ENCODE measurements around the gene IL12RB1. TPM values are rescaled to one million over a fixed set of nuclear protein-coding genes. Genes with fewer than 3 reads are reported as not detected.

The IL12RB1 gene
- total RNA-seq, 1 donor, result 0.72 TPM

- peaks cover 9% of the 10 kb centered on the region for H3K4me1 ChIP-seq (ENCODE audit: insufficient read depth, low read length)
- DNase-seq (ENCODE audit: insufficient read length, low spot score, missing footprints), result no peak
- H2AFZ ChIP-seq (ENCODE audit: low read length), result no peak overlapping the region
- no peak for TF ChIP-seq CTCF (IDR thresholded peaks at IDR 0.05; ENCODE audit: extremely low read depth, low read depth, low read length)
- H3K36me3 ChIP-seq (ENCODE audit: insufficient read depth, low read length), result no peaks in the 10 kb centered on the region
- no peak overlapping the region for H3K27ac ChIP-seq (ENCODE audit: low read depth, low read length)
- no peak overlapping the region for H3K4me2 ChIP-seq (ENCODE audit: insufficient read depth, low read length)
- H3K4me3 ChIP-seq (ENCODE audit: insufficient read depth, low read length), result no peak overlapping the region
- H3K79me2 ChIP-seq (ENCODE audit: insufficient read depth, low read length), result no peaks in the 10 kb centered on the region
- no peaks in the 10 kb centered on the region for H3K9me3 ChIP-seq (ENCODE audit: low read depth, low read length)
- no peaks in the 10 kb centered on the region for H4K20me1 ChIP-seq (ENCODE audit: insufficient read depth, low read length)
- H3K27me3 ChIP-seq (ENCODE audit: insufficient read depth, low read length), result peaks cover 20% of the 10 kb centered on the region
These were observed 9.5 kb upstream of the IL12RB1 start for GRCh38 chr19:18096258-18096657.

- DNase-seq (ENCODE audit: insufficient read length, low spot score, missing footprints), result peak; percentile 92
- Histone ChIP-seq H2AFZ (ENCODE audit: low read length) (no peak overlapping the region), H3K4me2 (ENCODE audit: insufficient read depth, low read length) (no peak overlapping the region), H3K4me1 (ENCODE audit: insufficient read depth, low read length) (peaks cover 12% of the 10 kb centered on the region), H3K36me3 (ENCODE audit: insufficient read depth, low read length) (no peaks in the 10 kb centered on the region), H3K9me3 (ENCODE audit: low read depth, low read length) (no peaks in the 10 kb centered on the region), H4K20me1 (ENCODE audit: insufficient read depth, low read length) (no peaks in the 10 kb centered on the region), H3K4me3 (ENCODE audit: insufficient read depth, low read length) (no peak overlapping the region), H3K27me3 (ENCODE audit: insufficient read depth, low read length) (peaks cover 6% of the 10 kb centered on the region), H3K27ac (ENCODE audit: low read depth, low read length) (no peak overlapping the region), H3K79me2 (ENCODE audit: insufficient read depth, low read length) (no peaks in the 10 kb centered on the region)
- TF ChIP-seq CTCF (IDR thresholded peaks at IDR 0.05; ENCODE audit: extremely low read depth, low read depth, low read length), result no peak
These were observed 6.9 kb upstream of the IL12RB1 start for GRCh38 chr19:18093439-18094161.

- TF ChIP-seq CTCF (IDR thresholded peaks at IDR 0.05; ENCODE audit: extremely low read depth, low read depth, low read length), result no peak
- Histone ChIP-seq H2AFZ (ENCODE audit: low read length) (no peak overlapping the region), H3K36me3 (ENCODE audit: insufficient read depth, low read length) (no peaks in the 10 kb centered on the region)
These were observed 4.5 kb upstream of the IL12RB1 start for GRCh38 chr19:18091217-18091608.

GRCh38 chr19:18090545-18091216 lies 3.9 kb upstream of the IL12RB1 start:
- Histone ChIP-seq H3K27ac (ENCODE audit: low read depth, low read length) (no peak overlapping the region), H3K9me3 (ENCODE audit: low read depth, low read length) (no peaks in the 10 kb centered on the region), H3K4me1 (ENCODE audit: insufficient read depth, low read length) (peaks cover 9% of the 10 kb centered on the region), H2AFZ (ENCODE audit: low read length) (no peak overlapping the region), H4K20me1 (ENCODE audit: insufficient read depth, low read length) (no peaks in the 10 kb centered on the region), H3K4me3 (ENCODE audit: insufficient read depth, low read length) (no peak overlapping the region), H3K79me2 (ENCODE audit: insufficient read depth, low read length) (no peaks in the 10 kb centered on the region), H3K27me3 (ENCODE audit: insufficient read depth, low read length) (no peaks in the 10 kb centered on the region), H3K36me3 (ENCODE audit: insufficient read depth, low read length) (no peaks in the 10 kb centered on the region), H3K4me2 (ENCODE audit: insufficient read depth, low read length) (no peak overlapping the region)
- TF ChIP-seq CTCF (IDR thresholded peaks at IDR 0.05; ENCODE audit: extremely low read depth, low read depth, low read length), result no peak
- DNase-seq (ENCODE audit: insufficient read length, low spot score, missing footprints), result peak; percentile 91

More at GRCh38 chr19:18091217-18091608, 4.5 kb upstream of the IL12RB1 start:
- no peaks in the 10 kb centered on the region for H3K79me2 ChIP-seq (ENCODE audit: insufficient read depth, low read length)
- no peak overlapping the region for H3K4me3 ChIP-seq (ENCODE audit: insufficient read depth, low read length)
- H3K27ac ChIP-seq (ENCODE audit: low read depth, low read length), result no peak overlapping the region
- H3K9me3 ChIP-seq (ENCODE audit: low read depth, low read length), result no peaks in the 10 kb centered on the region
- H4K20me1 ChIP-seq (ENCODE audit: insufficient read depth, low read length), result no peaks in the 10 kb centered on the region
- no peak for DNase-seq (ENCODE audit: insufficient read length, low spot score, missing footprints)
- peaks cover 9% of the 10 kb centered on the region for H3K4me1 ChIP-seq (ENCODE audit: insufficient read depth, low read length)
- no peaks in the 10 kb centered on the region for H3K27me3 ChIP-seq (ENCODE audit: insufficient read depth, low read length)
- no peak overlapping the region for H3K4me2 ChIP-seq (ENCODE audit: insufficient read depth, low read length)

Data from osteoblast (primary cell).